HL-60/S4 treated with phorbol 12-myristate 13-acetate at 8.2 ng/mL for 4 days and 3 days (cell line): ENCODE data around the gene TRMT13.
"Not testable (repeated sequence)": the region's sequence is repeated elsewhere in the genome, so short reads cannot be mapped to it uniquely, and the experiment has no call there.

Experiments
- in situ Hi-C: fragments of 300-500 bp; cut with MboI; formaldehyde crosslinking; loops from 2 replicates; pipeline ENCODE4 v1.15.0; 2022; ENCODE audit warnings: low sequenced_read_pairs

The TRMT13 gene

GRCh38 chr1:100162881-100163280, 29.9 kb downstream of the TRMT13 start:
- in situ Hi-C loops: no loop called here

- in situ Hi-C loops: no loop called here
Observed at GRCh38 chr1:100164216-100164615, 31.3 kb downstream of the TRMT13 start.

- in situ Hi-C loops: no loop called here
Observed at GRCh38 chr1:100164702-100165101, 31.7 kb downstream of the TRMT13 start.

GRCh38 chr1:100168051-100168450, 35.1 kb downstream of the TRMT13 start:
- in situ Hi-C loops: no loop called here

GRCh38 chr1:100177295-100178041, 44.5 kb downstream of the TRMT13 start:
- in situ Hi-C loops: no loop called here

- in situ Hi-C loops: no loop called here
Observed at GRCh38 chr1:100178091-100178490, 45.1 kb downstream of the TRMT13 start, which contains the start of gene LRRC39. Gene LRRC39 (minus strand): TSS chr1:100178256. CDS start chr1:100168516, 9,740 bp downstream.

GRCh38 chr1:100183370-100183769, 50.4 kb downstream of the TRMT13 start:
- in situ Hi-C loops: no loop called here

- in situ Hi-C loops: no loop called here
Observed at GRCh38 chr1:100184536-100184935, 51.6 kb downstream of the TRMT13 start.

GRCh38 chr1:100187912-100188311, 54.9 kb downstream of the TRMT13 start:
- in situ Hi-C loops: no loop called here

- in situ Hi-C loops: no loop called here
Observed at GRCh38 chr1:100188617-100189016, 55.7 kb downstream of the TRMT13 start.

- in situ Hi-C loops: no loop called here
Observed at GRCh38 chr1:100198596-100198995, 65.6 kb downstream of the TRMT13 start.

GRCh38 chr1:100200060-100200459, 67.1 kb downstream of the TRMT13 start:
- in situ Hi-C loops: not testable (repeated sequence)
